Measurements from ENCODE around the gene MRPL43.

Gene MRPL43

GRCh38 chr10:101002456-101002855 is 15.2 kb upstream of the MRPL43 start:
- no peak for DNase-seq (ENCODE audit: low read depth in 2 of 2)

GRCh38 chr10:101001659-101002035 is 14.3 kb upstream of the MRPL43 start:
- no peak for DNase-seq (ENCODE audit: low read depth in 2 of 2)

GRCh38 chr10:101000915-101001658 is 13.8 kb upstream of the MRPL43 start:
- no peak for DNase-seq (ENCODE audit: low read depth in 2 of 2)

- no peak for DNase-seq (ENCODE audit: low read depth in 2 of 2)
Measured at GRCh38 chr10:101000127-101000914, 13.0 kb upstream of the MRPL43 start.

- DNase-seq (ENCODE audit: low read depth in 2 of 2): no peak
Measured at GRCh38 chr10:100999742-101000126, 12.4 kb upstream of the MRPL43 start, which contains the start of gene LZTS2. LZTS2 (plus strand) TSS chr10:100999808; CDS start chr10:101002539, 2,731 bp downstream.

GRCh38 chr10:100998991-100999741 is 11.9 kb upstream of the MRPL43 start:
- DNase-seq (ENCODE audit: low read depth in 2 of 2): peak; percentile 45 to 60

- DNase-seq (ENCODE audit: low read depth in 2 of 2): peak; percentile 28 to 40
Measured at GRCh38 chr10:100998183-100998990, 11.1 kb upstream of the MRPL43 start.

- DNase-seq (ENCODE audit: low read depth in 2 of 2): peak; percentile 25 to 59
Measured at GRCh38 chr10:100997360-100998182, 10.3 kb upstream of the MRPL43 start.

- no peak for DNase-seq (ENCODE audit: low read depth in 2 of 2)
Measured at GRCh38 chr10:100996678-100997359, 9.5 kb upstream of the MRPL43 start.

GRCh38 chr10:100995181-100995580 is 7.9 kb upstream of the MRPL43 start:
- DNase-seq (ENCODE audit: low read depth in 2 of 2): no peak

- no peak for DNase-seq (ENCODE audit: low read depth in 2 of 2)
Measured at GRCh38 chr10:100993986-100994708, 6.8 kb upstream of the MRPL43 start.

- DNase-seq (ENCODE audit: low read depth in 2 of 2): no peak
Measured at GRCh38 chr10:100989088-100989487, 1.8 kb upstream of the MRPL43 start.

GRCh38 chr10:100988166-100988565 is 869 bp upstream of the MRPL43 start:
- DNase-seq (ENCODE audit: low read depth in 2 of 2): no peak

- DNase-seq (ENCODE audit: low read depth in 2 of 2): no peak
Measured at GRCh38 chr10:100987685-100988049, 370 bp upstream of the MRPL43 start.

- DNase-seq (ENCODE audit: low read depth in 2 of 2): no peak
Measured at GRCh38 chr10:100986623-100986951, 710 bp downstream of the MRPL43 start.

- no peak for DNase-seq (ENCODE audit: low read depth in 2 of 2)
Measured at GRCh38 chr10:100985336-100985735, 2.0 kb downstream of the MRPL43 start.

GRCh38 chr10:100984672-100985177 is 2.6 kb downstream of the MRPL43 start:
- no peak for DNase-seq (ENCODE audit: low read depth in 2 of 2)

- no peak for DNase-seq (ENCODE audit: low read depth in 2 of 2)
Measured at GRCh38 chr10:100983868-100984671, 3.2 kb downstream of the MRPL43 start.
